HG02981 (cell line): ENCODE measurements around the gene CCDC148.

Source experiments
- ATAC-seq: cut with Tn5 transposase; IDR thresholded peaks from one replicate; pipeline ENCODE4 v1.9.1; 2021; ENCODE audit warnings: mild to moderate bottlenecking, moderate library complexity; ENCODE audit not compliant: unreplicated experiment

CCDC148 gene

GRCh38 chr2:158131919-158132566, 324.5 kb downstream of the CCDC148 start:
- no peak for ATAC-seq

- no peak for ATAC-seq
Observed at GRCh38 chr2:158131483-158131912, 325.1 kb downstream of the CCDC148 start.

DNA sequence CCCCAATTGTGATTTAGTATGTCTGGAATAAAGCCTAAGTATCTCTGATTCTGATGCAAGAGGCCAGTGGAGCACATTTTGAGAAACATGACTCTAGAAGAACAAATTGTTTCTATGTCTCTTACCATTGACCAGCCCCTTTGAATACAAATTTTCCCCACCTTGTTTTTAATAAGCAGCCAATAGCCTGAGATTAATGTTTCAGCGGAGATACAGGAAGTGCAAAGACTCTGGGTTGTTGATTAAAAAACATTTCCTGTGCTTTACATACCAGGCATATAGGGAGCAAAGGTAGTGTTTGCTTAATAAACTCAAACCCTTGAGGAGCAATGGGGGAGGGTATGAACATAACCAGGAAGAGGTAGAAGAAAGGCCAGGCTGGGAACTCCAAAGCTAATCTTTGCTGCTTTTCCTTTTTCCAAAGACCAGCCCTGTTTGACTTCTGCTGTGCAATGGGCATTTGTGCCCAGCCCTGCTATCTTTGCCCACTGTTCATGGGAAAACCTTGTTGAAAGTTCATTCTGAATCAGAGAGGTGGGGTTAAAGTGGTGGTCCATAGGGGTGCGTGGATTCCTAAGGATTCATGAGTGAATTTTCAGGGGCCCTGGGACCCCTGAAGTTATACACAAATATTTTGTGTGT, 325.6 kb downstream of the CCDC148 start:
- no peak for ATAC-seq

GRCh38 chr2:158129037-158129436, 327.5 kb downstream of the CCDC148 start:
- no peak for ATAC-seq

DNA sequence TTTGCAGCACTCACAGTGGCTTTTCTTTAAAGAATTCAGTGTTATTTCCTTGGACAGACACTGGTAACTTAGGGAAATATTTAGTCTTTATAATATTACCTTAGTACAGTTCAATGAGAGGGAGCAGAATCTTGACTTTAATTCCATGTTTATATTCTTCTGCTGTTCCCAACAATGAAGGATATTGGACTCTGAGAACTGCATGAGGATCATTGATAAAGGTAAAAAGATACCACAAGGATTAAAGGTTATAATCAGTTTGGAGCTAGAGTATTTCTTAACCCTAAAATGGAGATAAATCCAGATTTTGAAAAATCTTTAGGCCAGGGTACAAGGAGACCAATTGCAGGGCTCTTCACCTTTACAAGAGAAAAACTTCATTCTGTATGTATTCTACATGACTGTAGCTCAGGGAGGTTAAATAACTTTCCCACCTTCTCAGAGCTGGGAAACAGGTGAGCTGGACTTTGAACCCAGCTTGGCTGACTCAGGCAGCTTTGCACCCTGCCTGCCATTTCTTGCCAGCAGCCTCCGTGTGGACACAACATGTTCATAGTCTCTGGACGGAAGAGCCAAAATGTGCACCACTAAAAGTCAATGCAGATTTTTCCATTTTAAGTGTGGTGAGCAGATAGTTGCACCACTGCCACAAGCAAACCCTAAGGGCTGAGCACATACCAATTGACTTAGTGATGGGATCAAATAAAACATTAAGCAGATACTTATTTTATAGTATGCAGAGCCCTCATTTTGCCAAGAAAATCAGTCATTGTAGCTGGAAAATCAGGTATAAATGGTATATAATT, 328.2 kb downstream of the CCDC148 start:
- ATAC-seq, result no peak

DNA sequence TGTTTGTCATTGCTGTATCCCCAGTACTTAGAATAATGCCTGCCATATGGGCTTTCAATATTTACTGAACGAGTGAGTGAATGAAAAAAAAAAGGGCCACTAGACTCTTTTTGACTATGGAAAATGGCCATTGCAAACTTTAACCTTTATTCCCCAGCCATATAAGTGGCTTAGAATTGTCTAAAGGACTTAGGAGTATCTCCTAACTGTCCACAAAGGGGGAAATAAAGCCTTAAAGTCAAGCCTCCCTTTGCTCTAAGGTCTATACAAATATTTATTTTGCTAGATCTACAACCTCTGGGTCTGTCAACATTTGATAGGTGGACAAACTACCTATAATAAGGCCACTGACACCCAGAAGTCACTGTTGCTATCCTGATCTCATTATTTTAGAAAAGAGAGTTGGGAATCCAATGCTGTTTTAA, 329.2 kb downstream of the CCDC148 start:
- no peak for ATAC-seq

- no peak for ATAC-seq
Observed at GRCh38 chr2:158125756-158126498, 330.6 kb downstream of the CCDC148 start.

GRCh38 chr2:158124896-158125295, 331.7 kb downstream of the CCDC148 start:
- no peak for ATAC-seq
